Hepatocyte (in vitro differentiated cells): ENCODE results near the gene RRP9. TPM values are rescaled to one million over a fixed set of nuclear protein-coding genes. Genes with fewer than 3 reads are reported as not detected.

Experiments used
- DNase-seq: peaks from one replicate; pipeline ENCODE4 v3.0.0-alpha.2; 2016; ENCODE audit warnings: low spot score
- H2AFZ ChIP-seq: fragments of 200-600 bp; sonication (generic); 2 replicates; pipeline ENCODE4 v1.6.0; 2016; ENCODE audit warnings: antibody characterized with exemption, mild to moderate bottlenecking
- H3K27ac ChIP-seq: fragments of 200-600 bp; sonication (generic); 2 replicates; pipeline ENCODE4 v1.5.1; 2016; ENCODE audit warnings: mild to moderate bottlenecking
- H3K27me3 ChIP-seq: fragments of 200-600 bp; sonication (generic); 2 replicates; pipeline ENCODE4 v1.6.1; 2016
- H3K36me3 ChIP-seq: fragments of 200-600 bp; sonication (generic); replicated peaks from 2 replicates; pipeline ENCODE4 v1.5.1; 2016; ENCODE audit warnings: low read depth; ENCODE audit not compliant: insufficient read depth
- H3K4me1 ChIP-seq: fragments of 200-600 bp; sonication (generic); 2 replicates; pipeline ENCODE4 v1.5.1; 2016; ENCODE audit warnings: mild to moderate bottlenecking, moderate library complexity; ENCODE audit not compliant: insufficient read depth
- H3K4me2 ChIP-seq: fragments of 200-600 bp; sonication (generic); 2 replicates; pipeline ENCODE4 v1.6.0; 2016
- H3K4me3 ChIP-seq: fragments of 200-600 bp; sonication (generic); 2 replicates; pipeline ENCODE4 v1.5.1; 2016; ENCODE audit warnings: mild to moderate bottlenecking
- H3K79me2 ChIP-seq: fragments of 200-600 bp; sonication (generic); 2 replicates; pipeline ENCODE4 v1.6.0; 2017; ENCODE audit warnings: mild to moderate bottlenecking
- H3K9me2 ChIP-seq: fragments of 200-600 bp; sonication (generic); replicated peaks from 2 replicates; pipeline ENCODE4 v1.6.0; 2017; ENCODE audit warnings: mild to moderate bottlenecking; ENCODE audit not compliant: insufficient read depth
- H3K9me3 ChIP-seq: fragments of 200-600 bp; sonication (generic); 2 replicates; pipeline ENCODE4 v1.5.1; 2016; ENCODE audit warnings: low read depth, mild to moderate bottlenecking
- H4K20me1 ChIP-seq: fragments of 200-600 bp; sonication (generic); 2 replicates; pipeline ENCODE4 v1.6.0; 2016; ENCODE audit warnings: mild to moderate bottlenecking; ENCODE audit not compliant: insufficient read depth, poor library complexity, severe bottlenecking
- CTCF ChIP-seq: fragments of 200-600 bp; sonication (generic); IDR thresholded peaks from 2 replicates; pipeline ENCODE4 v1.5.1; 2016; ENCODE audit warnings: antibody characterized with exemption, mild to moderate bottlenecking; ENCODE audit not compliant: poor library complexity
- EZH2 ChIP-seq: fragments of 200-600 bp; sonication (generic); IDR thresholded peaks from 2 replicates; pipeline ENCODE4 v1.6.1; 2016; ENCODE audit warnings: antibody characterized with exemption, mild to moderate bottlenecking, borderline replicate concordance
- EZH2phosphoT487 ChIP-seq: fragments of 200-600 bp; sonication (generic); IDR thresholded peaks from one replicate; pipeline ENCODE4 v1.6.1; 2018; ENCODE audit warnings: antibody characterized with exemption, mild to moderate bottlenecking, low read depth, moderate library complexity; ENCODE audit not compliant: unreplicated experiment, severe bottlenecking
- WGBS: methylation state at CpG from one replicate; pipeline ENCODE4 v1.1.6; 2016; ENCODE audit warnings: low lambda C conversion rate; ENCODE audit errors: missing lambda C conversion rate; 5-methylcytosine and 5-hydroxymethylcytosine counted together
- polyA plus RNA-seq: library from polyadenylated mRNA; unstranded; fragments of >200 nt; fragmentation: Nextera tagmentation; extraction: Ambion mirVana; gene quantifications from 2 replicates; pipeline ENCODE4 v1.2.1, GENCODE V29; 2016
- total RNA-seq: library from RNA; depleted of rRNA; stranded (reverse); fragments of >200 nt; gene quantifications from 2 replicates; pipeline ENCODE4 v1.2.3, GENCODE V29; 2014

Gene RRP9
- total and polyA plus RNA-seq, 2 experiments from 2014 or later: 17.5 to 32.8 TPM

GRCh38 chr3:51975852-51976549 lies 34.3 kb upstream of the RRP9 start:
- Histone ChIP-seq H3K9me3 (no peaks in the 10 kb centered on the region), H4K20me1 (no peaks in the 10 kb centered on the region), H3K9me2 (no peaks in the 10 kb centered on the region), H3K27me3 (no peaks in the 10 kb centered on the region), H3K4me1 (peaks cover 20% of the 10 kb centered on the region), H3K36me3 (no peaks in the 10 kb centered on the region), H3K4me2 (peak overlapping the region; percentile 99), H3K79me2 (peaks cover 26% of the 10 kb centered on the region), H2AFZ (peak overlapping the region; percentile 90), H3K4me3 (peak overlapping the region; percentile 57), H3K27ac (peak overlapping the region; percentile 97)
- peak; percentile 87 for DNase-seq
- TF ChIP-seq EZH2 (no peak), CTCF (peak; percentile 20)
- 53% methylated on average over 46 of the region's 46 CpGs for WGBS

GRCh38 chr3:51974963-51975851 lies 33.5 kb upstream of the RRP9 start, which contains the start of gene ABHD14A:
ABHD14A (plus strand) TSS chr3:51975064; CDS start chr3:51975136, 72 bp downstream.
- H3K36me3 ChIP-seq: no peaks in the 10 kb centered on the region
- H3K4me2 ChIP-seq: peak within 1 kb of the TSS; percentile 99
- H3K4me3 ChIP-seq: peak within 1 kb of the TSS; percentile 57
- peak within 1 kb of the TSS; percentile 90 for H2AFZ ChIP-seq
- H3K27ac ChIP-seq: peak within 1 kb of the TSS; percentile 97
- WGBS: 5% methylated on average over 47 of the region's 63 CpGs
- H3K4me1 ChIP-seq: peaks cover 20% of the 10 kb centered on the region
- H4K20me1 ChIP-seq: no peaks in the 10 kb centered on the region
- H3K27me3 ChIP-seq: no peaks in the 10 kb centered on the region
- H3K9me3 ChIP-seq: no peaks in the 10 kb centered on the region
- H3K9me2 ChIP-seq: no peaks in the 10 kb centered on the region
- DNase-seq: peak; percentile 89
- peaks cover 18% of the 10 kb centered on the region for H3K79me2 ChIP-seq
- TF ChIP-seq EZH2phosphoT487 (no peak), CTCF (no peak), EZH2 (no peak)

GRCh38 chr3:51974277-51974962 lies 32.7 kb upstream of the RRP9 start:
- 52% methylated on average over 25 of the region's 30 CpGs for WGBS
- Histone ChIP-seq H3K27me3 (no peaks in the 10 kb centered on the region), H3K9me2 (no peaks in the 10 kb centered on the region), H3K4me3 (peak overlapping the region; percentile 57), H3K4me2 (peak overlapping the region; percentile 99), H3K4me1 (peaks cover 20% of the 10 kb centered on the region), H4K20me1 (no peaks in the 10 kb centered on the region), H3K79me2 (peaks cover 18% of the 10 kb centered on the region), H3K27ac (peak overlapping the region; percentile 97), H3K9me3 (no peaks in the 10 kb centered on the region), H2AFZ (peak overlapping the region; percentile 90), H3K36me3 (no peaks in the 10 kb centered on the region)
- TF ChIP-seq EZH2 (no peak), CTCF (no peak), EZH2phosphoT487 (no peak)
- peak; percentile 49 for DNase-seq
